Ectodermal cell (in vitro differentiated cells): Measurements from ENCODE around the gene MRFAP1.

Experiments used
- H3K27ac ChIP-seq: 2 replicates; pipeline ENCODE4 v1.7.0; 2013; ENCODE audit warnings: mild to moderate bottlenecking, low read depth, low read length; ENCODE audit not compliant: insufficient read depth, poor library complexity, severe bottlenecking
- H3K27me3 ChIP-seq: 2 replicates; pipeline ENCODE4 v1.7.0; 2013; ENCODE audit warnings: mild to moderate bottlenecking, low read length; ENCODE audit not compliant: insufficient read depth, control insufficient read depth, poor library complexity, severe bottlenecking
- H3K36me3 ChIP-seq: one replicate; pipeline ENCODE4 v1.7.0; 2013; ENCODE audit warnings: low read length; ENCODE audit not compliant: control insufficient read depth, insufficient read depth
- H3K4me1 ChIP-seq: one replicate; pipeline ENCODE4 v1.7.0; 2013; ENCODE audit warnings: low read length; ENCODE audit not compliant: control insufficient read depth, insufficient read depth
- H3K4me3 ChIP-seq: 2 replicates; pipeline ENCODE4 v1.7.0; 2013; ENCODE audit warnings: low read depth, low read length, control low read depth; ENCODE audit not compliant: insufficient read depth
- H3K9me3 ChIP-seq: 2 replicates; pipeline ENCODE4 v1.7.0; 2013; ENCODE audit warnings: mild to moderate bottlenecking, low read length, moderate library complexity; ENCODE audit not compliant: control insufficient read depth
- WGBS, 2 experiments: methylation state at CpG; one replicate each; pipeline ENCODE4 v1.1.7; 2013; ENCODE audit warnings: missing lambda C conversion rate in 2 of 2; 5-methylcytosine and 5-hydroxymethylcytosine counted together

MRFAP1 gene

GRCh38 chr4:6609415-6610079 lies 30.9 kb upstream of the MRFAP1 start:
- Histone ChIP-seq H3K9me3 (no peaks in the 10 kb centered on the region), H3K27ac (no peak overlapping the region), H3K27me3 (no peaks in the 10 kb centered on the region), H3K4me3 (no peak overlapping the region), H3K36me3 (peaks cover 5% of the 10 kb centered on the region), H3K4me1 (no peaks in the 10 kb centered on the region)
- WGBS, 2 experiments, result 95 to 96% methylated on average over 26 of the region's 26 CpGs

- no peaks in the 10 kb centered on the region for H3K36me3 ChIP-seq
- WGBS, 2 experiments, result 94 to 96% methylated on average over 24 of the region's 24 CpGs
- H3K9me3 ChIP-seq, result no peaks in the 10 kb centered on the region
- no peak overlapping the region for H3K4me3 ChIP-seq
- H3K27me3 ChIP-seq, result no peaks in the 10 kb centered on the region
- H3K27ac ChIP-seq, result no peak overlapping the region
- no peaks in the 10 kb centered on the region for H3K4me1 ChIP-seq
Measured at GRCh38 chr4:6610856-6611430, 29.5 kb upstream of the MRFAP1 start.

GRCh38 chr4:6612961-6613675 lies 27.4 kb upstream of the MRFAP1 start:
- H3K4me3 ChIP-seq, result no peak overlapping the region
- WGBS, 2 experiments, result 89 to 94% methylated on average over 3 of the region's 3 CpGs
- H3K36me3 ChIP-seq, result no peaks in the 10 kb centered on the region
- no peak overlapping the region for H3K27ac ChIP-seq
- H3K4me1 ChIP-seq, result no peaks in the 10 kb centered on the region
- no peaks in the 10 kb centered on the region for H3K9me3 ChIP-seq
- H3K27me3 ChIP-seq, result no peaks in the 10 kb centered on the region

GRCh38 chr4:6613676-6614651 lies 26.5 kb upstream of the MRFAP1 start:
- H3K27me3 ChIP-seq, result no peaks in the 10 kb centered on the region
- 91 to 92% methylated on average over 17 of the region's 17 CpGs for WGBS, 2 experiments
- no peaks in the 10 kb centered on the region for H3K9me3 ChIP-seq
- no peaks in the 10 kb centered on the region for H3K36me3 ChIP-seq
- no peaks in the 10 kb centered on the region for H3K4me1 ChIP-seq
- H3K4me3 ChIP-seq, result no peak overlapping the region
- H3K27ac ChIP-seq, result no peak overlapping the region

- WGBS, 2 experiments, result 89 to 93% methylated on average over 11 of the region's 11 CpGs
- Histone ChIP-seq H3K27me3 (no peaks in the 10 kb centered on the region), H3K4me3 (no peak overlapping the region), H3K27ac (no peak overlapping the region), H3K36me3 (no peaks in the 10 kb centered on the region), H3K9me3 (no peaks in the 10 kb centered on the region), H3K4me1 (no peaks in the 10 kb centered on the region)
Measured at GRCh38 chr4:6614701-6615230, 25.7 kb upstream of the MRFAP1 start.

- H3K4me1 ChIP-seq, result no peaks in the 10 kb centered on the region
- H3K27me3 ChIP-seq, result no peaks in the 10 kb centered on the region
- no peaks in the 10 kb centered on the region for H3K9me3 ChIP-seq
- no peak overlapping the region for H3K27ac ChIP-seq
- no peaks in the 10 kb centered on the region for H3K36me3 ChIP-seq
- no peak overlapping the region for H3K4me3 ChIP-seq
- WGBS, 2 experiments, result 94% methylated on average over 18 of the region's 18 CpGs
Measured at GRCh38 chr4:6616087-6616995, 24.1 kb upstream of the MRFAP1 start.

- no peaks in the 10 kb centered on the region for H3K27me3 ChIP-seq
- WGBS, 2 experiments, result 92 to 96% methylated on average over 10 of the region's 10 CpGs
Measured at GRCh38 chr4:6617246-6617645, 23.2 kb upstream of the MRFAP1 start.

GRCh38 chr4:6618386-6619115 lies 21.9 kb upstream of the MRFAP1 start:
- Histone ChIP-seq H3K36me3 (no peaks in the 10 kb centered on the region), H3K27me3 (no peaks in the 10 kb centered on the region), H3K9me3 (no peaks in the 10 kb centered on the region), H3K27ac (no peak overlapping the region), H3K4me1 (no peaks in the 10 kb centered on the region), H3K4me3 (no peak overlapping the region)
- WGBS, 2 experiments, result 88 to 90% methylated on average over 19 of the region's 19 CpGs

More at GRCh38 chr4:6617246-6617645, 23.2 kb upstream of the MRFAP1 start:
- H3K36me3 ChIP-seq, result no peaks in the 10 kb centered on the region
- no peaks in the 10 kb centered on the region for H3K4me1 ChIP-seq
- no peaks in the 10 kb centered on the region for H3K9me3 ChIP-seq
- no peak overlapping the region for H3K4me3 ChIP-seq
- no peak overlapping the region for H3K27ac ChIP-seq

- no peak overlapping the region for H3K27ac ChIP-seq
- no peaks in the 10 kb centered on the region for H3K4me1 ChIP-seq
- WGBS, 2 experiments, result 95% methylated on average over 13 of the region's 13 CpGs
- H3K27me3 ChIP-seq, result no peaks in the 10 kb centered on the region
- H3K9me3 ChIP-seq, result no peaks in the 10 kb centered on the region
- H3K36me3 ChIP-seq, result no peaks in the 10 kb centered on the region
- H3K4me3 ChIP-seq, result no peak overlapping the region
Measured at GRCh38 chr4:6619116-6619465, 21.4 kb upstream of the MRFAP1 start.
